ENCODE measurements around the gene POC1A.

DNA sequence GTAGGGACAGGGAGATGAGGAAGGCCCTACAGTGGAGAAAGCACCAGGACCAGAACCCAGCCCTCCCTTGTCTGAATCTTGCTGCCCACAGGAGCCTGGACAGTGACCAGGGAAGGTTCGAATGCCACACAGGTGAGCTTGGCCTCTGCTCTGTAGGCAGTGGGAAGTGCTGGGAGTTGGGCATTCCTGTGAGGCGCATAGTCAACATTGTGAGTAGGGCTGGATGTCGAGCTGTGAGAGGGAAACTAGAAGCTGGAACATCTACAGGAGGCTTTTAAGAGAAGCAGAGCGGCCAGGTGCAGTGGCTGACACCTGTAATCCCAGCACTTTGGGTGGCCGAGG lies 23.4 kb upstream of the POC1A start:
- TF ChIP-seq EZH2 (IDR thresholded peaks at IDR 0.05; ENCODE audit: low read length) = no peak
- TF ChIP-seq, protein P1, sequence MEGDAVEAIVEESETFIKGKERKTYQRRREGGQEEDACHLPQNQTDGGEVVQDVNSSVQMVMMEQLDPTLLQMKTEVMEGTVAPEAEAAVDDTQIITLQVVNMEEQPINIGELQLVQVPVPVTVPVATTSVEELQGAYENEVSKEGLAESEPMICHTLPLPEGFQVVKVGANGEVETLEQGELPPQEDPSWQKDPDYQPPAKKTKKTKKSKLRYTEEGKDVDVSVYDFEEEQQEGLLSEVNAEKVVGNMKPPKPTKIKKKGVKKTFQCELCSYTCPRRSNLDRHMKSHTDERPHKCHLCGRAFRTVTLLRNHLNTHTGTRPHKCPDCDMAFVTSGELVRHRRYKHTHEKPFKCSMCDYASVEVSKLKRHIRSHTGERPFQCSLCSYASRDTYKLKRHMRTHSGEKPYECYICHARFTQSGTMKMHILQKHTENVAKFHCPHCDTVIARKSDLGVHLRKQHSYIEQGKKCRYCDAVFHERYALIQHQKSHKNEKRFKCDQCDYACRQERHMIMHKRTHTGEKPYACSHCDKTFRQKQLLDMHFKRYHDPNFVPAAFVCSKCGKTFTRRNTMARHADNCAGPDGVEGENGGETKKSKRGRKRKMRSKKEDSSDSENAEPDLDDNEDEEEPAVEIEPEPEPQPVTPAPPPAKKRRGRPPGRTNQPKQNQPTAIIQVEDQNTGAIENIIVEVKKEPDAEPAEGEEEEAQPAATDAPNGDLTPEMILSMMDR (optimal IDR thresholded peaks at IDR 0.05 in 1 of 3, IDR thresholded peaks at IDR 0.05 in 1 of 3, conservative IDR thresholded peaks at IDR 0.05 in 1 of 3; ENCODE audit: extremely low read depth in 1 of 3, insufficient read depth in 2 of 3, low read length in 3 of 3) = no peak

All from keratinocyte (primary cell).